ENCODE data around the gene TOX2.

TOX2 gene

GRCh38 chr20:44075950-44076232, 161.2 kb downstream of the TOX2 start (continued):
- no peak for TF ChIP-seq ZNF704 (tag by site-specific recombination; IDR thresholded peaks at IDR 0.05)
- TF ChIP-seq ELK4 (IDR thresholded peaks at IDR 0.05; ENCODE audit: borderline replicate concordance, low read depth, low read length), result no peak
- TF ChIP-seq ZNF639 (tag by site-specific recombination; IDR thresholded peaks at IDR 0.05), result no peak
- TF ChIP-seq KLF8 (tag by site-specific recombination; IDR thresholded peaks at IDR 0.05), result no peak
- no peak for TF ChIP-seq ZNF416 (tag by site-specific recombination; IDR thresholded peaks at IDR 0.05)
- no peak for TF ChIP-seq ZNF837 (tag by site-specific recombination; IDR thresholded peaks at IDR 0.05)
- no peak for TF ChIP-seq ZNF626 (tag by site-specific recombination; IDR thresholded peaks at IDR 0.05)
- no peak for TF ChIP-seq ZNF23 (tag by site-specific recombination; IDR thresholded peaks at IDR 0.05; ENCODE audit: borderline replicate concordance)
- no peak for TF ChIP-seq ZFP41 (tag by site-specific recombination; IDR thresholded peaks at IDR 0.05; ENCODE audit: borderline replicate concordance)
- TF ChIP-seq ZNF664 (tag by site-specific recombination; IDR thresholded peaks at IDR 0.05), result no peak
- TF ChIP-seq WT1 (tag by site-specific recombination; IDR thresholded peaks at IDR 0.05), result no peak
- TF ChIP-seq, protein P1, sequence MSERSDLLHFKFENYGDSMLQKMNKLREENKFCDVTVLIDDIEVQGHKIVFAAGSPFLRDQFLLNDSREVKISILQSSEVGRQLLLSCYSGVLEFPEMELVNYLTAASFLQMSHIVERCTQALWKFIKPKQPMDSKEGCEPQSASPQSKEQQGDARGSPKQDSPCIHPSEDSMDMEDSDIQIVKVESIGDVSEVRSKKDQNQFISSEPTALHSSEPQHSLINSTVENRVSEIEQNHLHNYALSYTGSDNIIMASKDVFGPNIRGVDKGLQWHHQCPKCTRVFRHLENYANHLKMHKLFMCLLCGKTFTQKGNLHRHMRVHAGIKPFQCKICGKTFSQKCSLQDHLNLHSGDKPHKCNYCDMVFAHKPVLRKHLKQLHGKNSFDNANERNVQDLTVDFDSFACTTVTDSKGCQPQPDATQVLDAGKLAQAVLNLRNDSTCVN (tag by site-specific recombination; optimal IDR thresholded peaks at IDR 0.05), result no peak

DNA sequence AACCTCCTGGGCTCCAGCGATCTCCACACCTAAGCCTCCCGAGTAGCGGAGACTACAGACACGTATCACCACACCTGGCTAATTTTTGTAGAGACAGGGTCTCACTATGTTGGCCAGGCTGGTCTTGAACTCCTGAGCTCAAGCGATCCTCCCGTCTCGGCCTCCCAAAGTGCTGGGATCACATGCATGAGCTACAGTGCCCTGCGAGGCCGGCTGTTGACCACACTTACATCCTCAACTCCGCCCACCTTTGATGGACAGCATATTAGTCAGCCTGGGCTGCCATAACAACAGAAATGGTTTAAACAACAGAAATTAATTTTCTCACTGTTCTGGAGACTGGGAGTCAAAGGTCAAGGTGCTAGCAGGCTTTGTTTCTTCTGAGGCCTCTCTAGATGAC, 164.6 kb downstream of the TOX2 start:
- no peak overlapping the region for H3K4me3 ChIP-seq (ENCODE audit: low read depth, low read length)
- POLR2A ChIA-PET, result no interaction called here
- CTCF ChIA-PET, result interaction anchor here (1.2 to 7.2 kb wide), 5 partner anchors 13 to 630 kb away, joined by 3 to 105 read pairs (median 4); no protein-coding TSS in a partner anchor
- no peaks in the 10 kb centered on the region for H3K36me3 ChIP-seq (ENCODE audit: control insufficient read depth in 2 of 2, insufficient read depth in 1 of 2, low read length in 2 of 2)
- no peaks in the 10 kb centered on the region for H3K9me3 ChIP-seq (ENCODE audit: control insufficient read depth, insufficient read depth, low read depth, low read length)
- H3K4me1 ChIP-seq (ENCODE audit: control insufficient read depth, insufficient read depth, low read length), result no peaks in the 10 kb centered on the region
- peak; percentile 23; the same call in 1 of the 2 replicates for TF ChIP-seq ZNF121 (tag by site-specific recombination; IDR thresholded peaks at IDR 0.05)
- no peak for TF ChIP-seq ZNF433 (tag by site-specific recombination; IDR thresholded peaks at IDR 0.05; ENCODE audit: low read depth)
- H3K27ac ChIP-seq (ENCODE audit: extremely low read depth, low read depth, low read length), result no peak overlapping the region

- ChIA-PET CTCF (interaction anchor here (0.5 to 7.2 kb wide), 31 partner anchors 10 to 1290 kb away, joined by 3 to 105 read pairs (median 4); no protein-coding TSS in a partner anchor), POLR2A (interaction anchor here (0.5 kb wide), 1 partner anchor 635 kb away, joined by 3 read pairs; no protein-coding TSS in a partner anchor)
- Histone ChIP-seq H3K27ac (ENCODE audit: extremely low read depth, low read depth, low read length) (no peak overlapping the region), H3K4me3 (ENCODE audit: low read depth, low read length) (no peak overlapping the region), H3K9me3 (ENCODE audit: control insufficient read depth, insufficient read depth, low read depth, low read length) (no peaks in the 10 kb centered on the region), H3K36me3 (ENCODE audit: control insufficient read depth in 2 of 2, insufficient read depth in 1 of 2, low read length in 2 of 2) (no peaks in the 10 kb centered on the region), H3K4me1 (ENCODE audit: control insufficient read depth, insufficient read depth, low read length) (no peaks in the 10 kb centered on the region)
- TF ChIP-seq PRDM2 (tag by site-specific recombination; IDR thresholded peaks at IDR 0.05; ENCODE audit: borderline replicate concordance), result no peak
- TF ChIP-seq ZNF843 (tag by site-specific recombination; IDR thresholded peaks at IDR 0.05), result no peak
- TF ChIP-seq ZBTB1 (tag by site-specific recombination; IDR thresholded peaks at IDR 0.05), result no peak
- no peak for TF ChIP-seq MYNN (tag by site-specific recombination; IDR thresholded peaks at IDR 0.05; ENCODE audit: borderline replicate concordance)
- TF ChIP-seq ZBTB7A (tag by site-specific recombination; IDR thresholded peaks at IDR 0.05; ENCODE audit: low read depth), result no peak
- no peak for TF ChIP-seq ZNF664 (tag by site-specific recombination; IDR thresholded peaks at IDR 0.05)
- TF ChIP-seq ZNF571 (tag by site-specific recombination; IDR thresholded peaks at IDR 0.05), result no peak
These were observed 165.4 kb downstream of the TOX2 start for GRCh38 chr20:44080064-44080463.

Data from HEK293 (cell line).